GM18505 (cell line): ENCODE data around the gene NLN.
"Not testable (repeated sequence)": the region's sequence is repeated elsewhere in the genome, so short reads cannot be mapped to it uniquely, and the experiment has no call there.

Source experiments
- ATAC-seq: cut with Tn5 transposase; IDR thresholded peaks from one replicate; pipeline ENCODE4 v1.9.1; 2021; ENCODE audit not compliant: unreplicated experiment
- POLR2A ChIP-seq: IDR thresholded peaks from 4 replicates; pipeline ENCODE4 v1.6.1; 2011; ENCODE audit warnings: borderline replicate concordance; ENCODE audit not compliant: insufficient read depth, insufficient read length; ENCODE audit errors: extremely low read depth

The NLN gene

GRCh38 chr5:65721720-65722574, at the start of gene NLN, which contains the start of gene SGTB:
NLN (plus strand) TSS chr5:65722205; CDS start chr5:65722374, 169 bp downstream.
SGTB (minus strand) TSS chr5:65722109; CDS start chr5:65720807, 1,302 bp downstream.
- TF ChIP-seq POLR2A: peak; percentile 30
- peak; percentile 93 for ATAC-seq

GRCh38 chr5:65672796-65673195, 49.2 kb upstream of the NLN start:
- no peak for TF ChIP-seq POLR2A
- ATAC-seq: no peak

GRCh38 chr5:65674749-65675148, 47.3 kb upstream of the NLN start:
- ATAC-seq: no peak
- TF ChIP-seq POLR2A: no peak

- ATAC-seq: not testable (repeated sequence)
These were observed 45.9 kb upstream of the NLN start for GRCh38 chr5:65676056-65676455.

- ATAC-seq: no peak
- TF ChIP-seq POLR2A: no peak
These were observed 39.9 kb upstream of the NLN start for GRCh38 chr5:65682148-65682547.

- no peak for TF ChIP-seq POLR2A
- ATAC-seq: no peak
These were observed 28.9 kb upstream of the NLN start for GRCh38 chr5:65693121-65693520.

GRCh38 chr5:65695162-65695755, 26.7 kb upstream of the NLN start:
- no peak for ATAC-seq
- no peak for TF ChIP-seq POLR2A

- TF ChIP-seq POLR2A: no peak
These were observed 26.1 kb upstream of the NLN start for GRCh38 chr5:65695896-65696295.

GRCh38 chr5:65696892-65697291, 25.1 kb upstream of the NLN start:
- ATAC-seq: no peak
- TF ChIP-seq POLR2A: no peak

More at GRCh38 chr5:65695896-65696295, 26.1 kb upstream of the NLN start:
- ATAC-seq: no peak

- no peak for TF ChIP-seq POLR2A
- no peak for ATAC-seq
These were observed 22.7 kb upstream of the NLN start for GRCh38 chr5:65699338-65699737.

GRCh38 chr5:65702036-65702435, 20.0 kb upstream of the NLN start:
- no peak for ATAC-seq
- TF ChIP-seq POLR2A: no peak

GRCh38 chr5:65704621-65705239, 17.3 kb upstream of the NLN start:
- no peak for TF ChIP-seq POLR2A
- no peak for ATAC-seq

- no peak for ATAC-seq
- TF ChIP-seq POLR2A: no peak
These were observed 14.3 kb upstream of the NLN start for GRCh38 chr5:65707663-65708062.

GRCh38 chr5:65708145-65708544, 13.9 kb upstream of the NLN start:
- ATAC-seq: no peak
- TF ChIP-seq POLR2A: no peak

GRCh38 chr5:65718576-65719310, 3.3 kb upstream of the NLN start:
- TF ChIP-seq POLR2A: no peak

More at GRCh38 chr5:65718576-65719310, 3.3 kb upstream of the NLN start:
- ATAC-seq: no peak
